ENCODE results near the gene KCNH1. TPM values are rescaled to one million over a fixed set of nuclear protein-coding genes. Genes with fewer than 3 reads are reported as not detected.

KCNH1 gene
- total RNA-seq, 3 donors from 2014 or later, result 0.81 to 1.7 (median 1.2) TPM

DNA sequence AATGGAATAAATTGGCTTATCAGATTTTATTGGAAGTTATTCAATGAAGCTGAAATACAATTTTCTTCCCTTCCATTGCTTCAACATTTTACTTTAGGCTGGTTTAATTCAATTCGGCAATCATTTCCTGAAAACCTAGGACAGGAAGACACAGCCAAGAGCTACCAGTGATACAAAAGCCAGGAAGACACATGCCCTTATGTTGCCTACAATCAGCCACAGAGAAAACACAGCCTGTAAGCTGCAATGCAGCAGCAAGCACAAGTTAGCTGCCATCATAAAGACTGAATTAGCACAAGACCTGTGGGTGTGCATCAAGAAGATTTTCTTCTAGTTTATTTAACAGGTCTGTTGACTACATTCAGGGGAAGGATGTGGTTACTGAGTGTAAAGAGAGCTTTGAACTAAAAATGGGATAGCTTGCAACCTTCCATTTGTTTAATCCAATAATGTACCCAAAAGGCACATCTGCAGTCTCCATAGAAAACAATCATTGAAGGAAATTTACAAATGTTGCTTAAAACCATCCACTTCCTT lies 193.8 kb downstream of the KCNH1 start:
- no peak for DNase-seq
- Histone ChIP-seq H3K36me3 (ENCODE audit: low read depth) (no peaks in the 10 kb centered on the region), H3K4me1 (ENCODE audit: low read depth) (no peaks in the 10 kb centered on the region), H3K4me3 (no peak overlapping the region), H3K9me3 (no peaks in the 10 kb centered on the region)
- no peak for ATAC-seq
- intact Hi-C loops (cut with DNase I, micrococcal nuclease), result no loop called here
- TF ChIP-seq, protein P1, sequence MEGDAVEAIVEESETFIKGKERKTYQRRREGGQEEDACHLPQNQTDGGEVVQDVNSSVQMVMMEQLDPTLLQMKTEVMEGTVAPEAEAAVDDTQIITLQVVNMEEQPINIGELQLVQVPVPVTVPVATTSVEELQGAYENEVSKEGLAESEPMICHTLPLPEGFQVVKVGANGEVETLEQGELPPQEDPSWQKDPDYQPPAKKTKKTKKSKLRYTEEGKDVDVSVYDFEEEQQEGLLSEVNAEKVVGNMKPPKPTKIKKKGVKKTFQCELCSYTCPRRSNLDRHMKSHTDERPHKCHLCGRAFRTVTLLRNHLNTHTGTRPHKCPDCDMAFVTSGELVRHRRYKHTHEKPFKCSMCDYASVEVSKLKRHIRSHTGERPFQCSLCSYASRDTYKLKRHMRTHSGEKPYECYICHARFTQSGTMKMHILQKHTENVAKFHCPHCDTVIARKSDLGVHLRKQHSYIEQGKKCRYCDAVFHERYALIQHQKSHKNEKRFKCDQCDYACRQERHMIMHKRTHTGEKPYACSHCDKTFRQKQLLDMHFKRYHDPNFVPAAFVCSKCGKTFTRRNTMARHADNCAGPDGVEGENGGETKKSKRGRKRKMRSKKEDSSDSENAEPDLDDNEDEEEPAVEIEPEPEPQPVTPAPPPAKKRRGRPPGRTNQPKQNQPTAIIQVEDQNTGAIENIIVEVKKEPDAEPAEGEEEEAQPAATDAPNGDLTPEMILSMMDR (IDR thresholded peaks at IDR 0.05), result no peak

DNA sequence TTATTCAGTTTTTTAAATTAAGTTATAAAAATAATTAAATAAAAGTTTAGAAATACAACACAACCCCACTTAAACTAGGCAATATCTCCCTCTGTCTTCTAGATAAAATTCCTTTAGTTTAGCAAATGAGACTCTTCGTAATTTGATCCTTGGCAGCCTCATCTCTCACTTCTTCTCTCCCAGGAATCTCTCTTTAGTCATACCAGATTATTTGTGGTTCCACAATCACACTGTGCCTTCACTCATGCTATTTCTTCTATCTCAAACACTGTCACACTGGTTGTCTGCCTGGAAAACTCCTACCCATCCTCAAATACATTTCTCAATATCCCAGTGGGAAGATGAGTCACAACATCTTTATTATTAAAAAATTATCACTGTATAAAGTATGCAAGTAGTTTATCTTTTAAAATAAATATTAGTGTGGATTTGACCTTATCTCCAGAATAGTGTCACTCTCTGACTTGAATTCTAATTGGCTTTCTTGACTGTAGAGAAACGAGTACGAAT lies 195.5 kb downstream of the KCNH1 start:
- Histone ChIP-seq H3K4me1 (ENCODE audit: low read depth) (no peaks in the 10 kb centered on the region), H3K9me3 (no peaks in the 10 kb centered on the region), H3K4me3 (no peak overlapping the region), H3K36me3 (ENCODE audit: low read depth) (no peaks in the 10 kb centered on the region)
- intact Hi-C loops (cut with DNase I, micrococcal nuclease), result no loop called here
- DNase-seq, result no peak
- TF ChIP-seq, protein P1 (IDR thresholded peaks at IDR 0.05), result no peak
- no peak for ATAC-seq

DNA sequence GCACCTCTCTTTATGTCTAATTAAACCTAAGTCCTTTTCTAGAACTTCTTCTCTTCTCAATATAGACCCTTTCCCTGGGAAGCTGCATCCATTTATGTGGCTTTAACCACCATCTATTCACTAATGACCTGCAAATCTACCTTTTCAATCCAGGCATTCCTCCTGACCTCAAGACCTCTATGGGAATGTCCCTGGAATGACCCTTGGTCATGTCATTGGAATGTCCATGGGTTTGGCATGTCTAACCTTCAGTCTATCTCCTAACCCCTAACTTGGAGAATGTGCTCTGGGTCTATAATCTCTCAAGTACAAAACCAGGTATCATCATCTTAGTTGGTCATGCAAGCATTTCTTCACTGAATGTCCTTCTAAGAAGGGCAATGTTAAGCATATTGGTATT lies 196.1 kb downstream of the KCNH1 start:
- Histone ChIP-seq H3K9me3 (no peaks in the 10 kb centered on the region), H3K4me1 (ENCODE audit: low read depth) (no peaks in the 10 kb centered on the region), H3K36me3 (ENCODE audit: low read depth) (no peaks in the 10 kb centered on the region), H3K4me3 (no peak overlapping the region)
- intact Hi-C loops (cut with DNase I, micrococcal nuclease), result no loop called here
- no peak for DNase-seq
- TF ChIP-seq, protein P1 (IDR thresholded peaks at IDR 0.05), result no peak
- ATAC-seq, result no peak

DNA sequence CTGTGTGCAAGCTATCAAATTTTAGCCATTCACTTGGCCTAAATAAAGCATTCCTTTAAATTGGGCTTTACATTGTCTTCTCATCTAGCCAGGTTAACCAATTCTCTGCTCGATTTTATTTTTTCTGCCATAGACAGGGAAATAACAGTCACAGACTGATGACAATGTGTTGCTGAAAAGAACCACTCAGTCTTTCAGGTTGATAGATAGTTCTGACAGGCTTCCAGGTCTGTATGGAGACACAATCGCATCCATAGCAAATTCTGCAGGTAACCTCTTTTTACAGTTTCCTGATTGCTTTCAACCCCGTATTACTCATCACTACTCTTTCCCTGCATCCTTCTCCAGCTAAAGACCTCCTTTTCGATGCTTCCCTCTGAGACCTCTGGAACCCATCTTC lies 198.0 kb downstream of the KCNH1 start:
- intact Hi-C loops (cut with DNase I, micrococcal nuclease), result no loop called here
- H3K9me3 ChIP-seq, result no peaks in the 10 kb centered on the region
- no peaks in the 10 kb centered on the region for H3K36me3 ChIP-seq (ENCODE audit: low read depth)
- DNase-seq (no peak), ATAC-seq (no peak)
- no peak overlapping the region for H3K4me3 ChIP-seq
- H3K4me1 ChIP-seq (ENCODE audit: low read depth), result no peaks in the 10 kb centered on the region
- TF ChIP-seq, protein P1 (IDR thresholded peaks at IDR 0.05), result no peak

DNA sequence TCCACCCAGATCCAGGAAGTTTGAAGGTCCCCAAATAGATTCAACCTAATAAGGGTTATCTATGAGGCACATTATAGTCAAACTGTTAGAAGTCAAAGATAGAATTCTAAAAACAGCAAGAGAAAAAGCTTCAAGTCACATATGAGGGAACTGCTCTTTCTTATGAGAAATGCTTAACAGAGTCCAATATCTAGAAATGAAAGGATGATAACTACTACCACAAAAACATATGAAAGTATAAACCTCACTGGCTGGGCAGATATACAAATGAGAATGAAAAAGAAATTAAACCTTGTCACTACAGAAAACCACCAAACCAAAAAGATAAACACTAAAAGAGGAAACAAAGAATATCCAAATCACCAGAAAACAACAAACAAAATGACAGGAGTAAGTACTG lies 201.8 kb downstream of the KCNH1 start:
- ATAC-seq (no peak), DNase-seq (no peak)
- intact Hi-C loops (cut with DNase I, micrococcal nuclease), result no loop called here
- TF ChIP-seq, protein P1 (IDR thresholded peaks at IDR 0.05), result no peak
- H3K4me1 ChIP-seq (ENCODE audit: low read depth), result no peaks in the 10 kb centered on the region
- no peaks in the 10 kb centered on the region for H3K9me3 ChIP-seq
- H3K36me3 ChIP-seq (ENCODE audit: low read depth), result no peaks in the 10 kb centered on the region
- H3K4me3 ChIP-seq, result no peak overlapping the region

DNA sequence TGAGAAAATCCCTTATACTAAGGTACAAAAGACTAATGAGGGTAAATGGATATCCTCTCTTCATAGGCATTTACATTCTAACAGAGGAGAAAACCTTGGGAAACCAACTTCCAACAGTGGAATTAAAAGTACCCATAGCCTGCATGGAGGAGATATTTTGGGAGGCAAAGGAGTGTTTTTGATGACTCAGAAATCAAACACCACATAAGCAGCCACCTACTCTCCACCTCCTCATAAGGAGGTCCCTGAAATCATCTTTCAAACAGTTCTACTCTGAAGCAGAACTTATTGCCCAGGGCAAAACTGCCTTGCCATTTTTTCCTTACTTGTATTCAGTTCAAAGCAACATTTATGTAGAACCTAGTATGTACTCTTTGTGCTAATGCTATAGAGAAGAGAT lies 211.3 kb downstream of the KCNH1 start:
- TF ChIP-seq, protein P1 (IDR thresholded peaks at IDR 0.05), result no peak
- DNase-seq (no peak), ATAC-seq (no peak)
- Histone ChIP-seq H3K4me1 (ENCODE audit: low read depth) (no peaks in the 10 kb centered on the region), H3K36me3 (ENCODE audit: low read depth) (no peaks in the 10 kb centered on the region), H3K4me3 (no peak overlapping the region), H3K9me3 (no peaks in the 10 kb centered on the region)
- intact Hi-C loops (cut with DNase I, micrococcal nuclease), result no loop called here

Data from mucosa of descending colon (tissue), 3 donors.